ENCODE data around the gene C12orf56. TPM values are rescaled to one million over a fixed set of nuclear protein-coding genes. Genes with fewer than 3 reads are reported as not detected.
"Not testable (repeated sequence)": the region's sequence is repeated elsewhere in the genome, so short reads cannot be mapped to it uniquely, and the experiment has no call there.

The C12orf56 gene
- total RNA-seq, 1 experiment from 2014 or later: not detected

DNA sequence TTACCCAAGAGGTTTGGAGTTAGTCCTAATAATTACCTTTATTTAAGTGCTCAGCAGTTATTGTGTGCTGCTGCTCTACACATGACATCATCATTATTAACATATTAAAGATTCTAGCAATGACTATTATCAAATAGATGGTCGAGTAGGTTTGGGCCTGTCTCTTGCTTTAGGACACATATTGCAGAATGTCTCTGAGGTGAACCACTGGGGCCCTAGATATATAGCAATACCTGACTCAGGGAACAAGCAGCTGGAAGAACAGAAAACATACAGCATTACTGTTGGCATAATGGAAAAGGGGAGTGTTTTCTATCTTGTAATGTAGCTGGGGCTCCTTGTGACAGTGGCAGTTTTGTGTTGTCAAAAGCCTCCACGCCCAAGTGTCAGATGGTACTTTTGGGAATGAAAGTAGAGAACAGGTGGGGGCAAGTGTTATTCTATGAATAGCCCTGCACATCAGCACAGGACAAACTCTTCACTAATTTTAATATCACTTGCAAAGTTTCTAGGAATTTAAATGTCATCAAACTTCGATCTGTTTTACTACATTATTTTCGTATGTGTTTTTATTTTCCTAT lies 54.6 kb downstream of the C12orf56 start:
- Histone ChIP-seq H3K36me3 (ENCODE audit: insufficient read depth, low read length) (no peaks in the 10 kb centered on the region), H3K4me2 (ENCODE audit: low read depth, low read length, poor library complexity, severe bottlenecking) (no peak overlapping the region), H3K4me3 (ENCODE audit: low read length) (no peak overlapping the region), H3K9ac (ENCODE audit: low read length) (no peak overlapping the region), H3K27ac (ENCODE audit: low read length) (no peak overlapping the region), H4K20me1 (ENCODE audit: insufficient read depth, low read depth, low read length) (no peaks in the 10 kb centered on the region), H3K9me3 (ENCODE audit: low read length) (no peaks in the 10 kb centered on the region), H3K27me3 (ENCODE audit: low read length) (no peaks in the 10 kb centered on the region), H2AFZ (ENCODE audit: low read length) (no peak overlapping the region), H3K4me1 (ENCODE audit: low read length) (no peaks in the 10 kb centered on the region), H3K79me2 (ENCODE audit: low read length) (no peaks in the 10 kb centered on the region), H3K9me2 (replicated peaks; ENCODE audit: insufficient read depth, low read length) (no peaks in the 10 kb centered on the region)
- no peak for DNase-seq

DNA sequence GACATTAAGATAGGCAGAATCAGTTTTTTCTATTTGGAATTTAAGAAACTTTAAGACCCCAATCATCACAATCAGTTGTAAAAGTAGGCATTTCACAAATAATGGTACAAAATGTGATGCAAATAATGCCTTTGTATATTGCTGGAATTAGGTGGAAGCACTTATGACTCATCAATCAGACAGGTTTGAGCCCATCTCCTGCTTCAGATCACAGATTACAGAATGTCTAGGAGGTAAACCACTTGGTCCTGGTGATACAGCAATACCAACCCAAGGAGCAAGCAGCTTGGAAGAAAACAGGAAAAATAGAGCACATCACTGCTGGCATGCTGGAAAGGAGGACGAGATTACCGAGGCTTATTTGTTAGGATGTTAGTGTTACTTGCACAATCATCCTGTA lies 57.6 kb downstream of the C12orf56 start:
- Histone ChIP-seq H3K9me2 (replicated peaks; ENCODE audit: insufficient read depth, low read length) (no peaks in the 10 kb centered on the region), H3K27me3 (ENCODE audit: low read length) (no peaks in the 10 kb centered on the region), H3K9me3 (ENCODE audit: low read length) (no peaks in the 10 kb centered on the region), H2AFZ (ENCODE audit: low read length) (no peak overlapping the region), H4K20me1 (ENCODE audit: insufficient read depth, low read depth, low read length) (no peaks in the 10 kb centered on the region), H3K4me1 (ENCODE audit: low read length) (no peaks in the 10 kb centered on the region), H3K27ac (ENCODE audit: low read length) (no peak overlapping the region), H3K4me3 (ENCODE audit: low read length) (no peak overlapping the region), H3K9ac (ENCODE audit: low read length) (no peak overlapping the region), H3K79me2 (ENCODE audit: low read length) (no peaks in the 10 kb centered on the region), H3K36me3 (ENCODE audit: insufficient read depth, low read length) (no peaks in the 10 kb centered on the region), H3K4me2 (ENCODE audit: low read depth, low read length, poor library complexity, severe bottlenecking) (no peak overlapping the region)
- DNase-seq: no peak

DNA sequence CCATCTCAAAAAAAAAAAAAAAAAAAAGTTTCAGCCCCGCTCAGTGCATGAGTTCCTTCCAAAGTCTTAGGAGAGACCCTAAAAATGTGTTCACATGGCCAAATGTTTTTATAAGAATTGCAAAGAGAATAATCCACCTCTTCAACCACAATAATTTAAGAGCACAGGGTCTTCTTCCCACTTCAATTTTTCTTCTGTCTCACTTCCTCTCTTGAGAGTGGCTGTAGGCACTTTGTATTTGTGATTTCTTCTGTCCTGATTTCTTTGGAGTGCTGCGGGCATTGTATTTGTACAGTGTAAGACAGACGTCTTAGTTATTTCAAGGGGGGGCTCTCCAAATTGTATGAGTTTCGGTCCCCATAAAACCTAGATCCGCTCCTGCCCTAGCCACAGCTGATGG lies 58.3 kb downstream of the C12orf56 start:
- Histone ChIP-seq H3K27me3 (ENCODE audit: low read length) (no peaks in the 10 kb centered on the region), H3K9me3 (ENCODE audit: low read length) (no peaks in the 10 kb centered on the region), H3K9me2 (replicated peaks; ENCODE audit: insufficient read depth, low read length) (no peaks in the 10 kb centered on the region), H2AFZ (ENCODE audit: low read length) (no peak overlapping the region), H3K4me3 (ENCODE audit: low read length) (no peak overlapping the region), H3K27ac (ENCODE audit: low read length) (no peak overlapping the region), H3K79me2 (ENCODE audit: low read length) (no peaks in the 10 kb centered on the region), H4K20me1 (ENCODE audit: insufficient read depth, low read depth, low read length) (no peaks in the 10 kb centered on the region), H3K4me2 (ENCODE audit: low read depth, low read length, poor library complexity, severe bottlenecking) (no peak overlapping the region), H3K36me3 (ENCODE audit: insufficient read depth, low read length) (no peaks in the 10 kb centered on the region), H3K9ac (ENCODE audit: low read length) (no peak overlapping the region), H3K4me1 (ENCODE audit: low read length) (no peaks in the 10 kb centered on the region)
- no peak for DNase-seq

DNA sequence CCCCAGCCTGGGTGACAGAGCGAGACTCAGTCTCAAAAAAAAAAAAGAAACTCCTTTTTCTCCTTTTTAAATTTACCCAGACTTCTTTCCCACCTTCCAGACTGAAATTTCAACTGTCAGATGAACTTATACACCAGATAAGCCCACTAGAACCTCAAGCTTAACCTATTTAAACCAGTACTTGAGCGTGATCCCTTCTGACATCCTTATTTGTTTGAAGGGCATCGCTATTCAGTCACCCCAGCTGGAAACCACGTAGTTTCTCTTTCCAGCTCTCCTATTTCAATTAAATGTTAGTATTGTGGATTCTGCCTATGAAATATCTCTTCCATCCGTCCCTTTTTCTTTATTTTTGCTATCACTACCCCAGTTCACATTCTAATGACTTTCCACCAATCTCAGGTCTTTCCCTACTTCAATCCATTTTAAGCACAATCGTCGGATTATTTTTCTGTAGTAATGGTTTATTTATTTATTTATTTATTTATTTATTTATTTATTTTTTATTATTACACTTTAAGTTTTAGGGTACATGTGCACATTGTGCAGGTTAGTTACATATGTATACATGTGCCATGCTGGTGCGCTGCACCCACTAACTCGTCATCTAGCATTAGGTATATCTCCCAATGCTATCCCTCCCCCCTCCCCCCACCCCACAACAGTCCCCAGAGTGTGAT lies 61.4 kb downstream of the C12orf56 start:
- not testable (repeated sequence) for H2AFZ ChIP-seq (ENCODE audit: low read length); H3K9me2 ChIP-seq (replicated peaks; ENCODE audit: insufficient read depth, low read length); H3K79me2 ChIP-seq (ENCODE audit: low read length); H3K4me1 ChIP-seq (ENCODE audit: low read length); H3K36me3 ChIP-seq (ENCODE audit: insufficient read depth, low read length); H3K9me3 ChIP-seq (ENCODE audit: low read length); DNase-seq; H3K4me3 ChIP-seq (ENCODE audit: low read length); H3K9ac ChIP-seq (ENCODE audit: low read length); H4K20me1 ChIP-seq (ENCODE audit: insufficient read depth, low read depth, low read length); H3K27ac ChIP-seq (ENCODE audit: low read length); H3K27me3 ChIP-seq (ENCODE audit: low read length); H3K4me2 ChIP-seq (ENCODE audit: low read depth, low read length, poor library complexity, severe bottlenecking)

DNA sequence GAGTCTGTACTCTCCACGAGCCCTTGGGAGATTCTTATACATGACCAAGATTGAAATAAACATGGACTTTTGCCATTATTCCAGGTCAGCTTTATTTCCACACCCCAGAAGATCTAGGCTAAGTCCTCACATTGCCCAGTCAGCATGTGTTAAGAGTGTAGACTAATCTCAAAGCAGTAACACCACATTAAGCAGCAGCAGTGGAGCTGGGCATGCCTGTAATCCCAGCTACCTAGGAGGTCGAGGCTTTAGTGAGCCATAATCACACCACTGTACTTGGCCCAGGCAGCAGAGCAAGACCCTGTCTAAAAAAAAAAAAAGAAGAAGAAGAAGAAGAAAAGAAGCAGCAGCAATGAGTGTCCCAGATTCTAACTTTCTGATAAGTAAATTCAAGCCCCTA lies 65.5 kb downstream of the C12orf56 start:
- H3K36me3 ChIP-seq (ENCODE audit: insufficient read depth, low read length): no peaks in the 10 kb centered on the region
- H3K4me1 ChIP-seq (ENCODE audit: low read length): no peaks in the 10 kb centered on the region

DNA sequence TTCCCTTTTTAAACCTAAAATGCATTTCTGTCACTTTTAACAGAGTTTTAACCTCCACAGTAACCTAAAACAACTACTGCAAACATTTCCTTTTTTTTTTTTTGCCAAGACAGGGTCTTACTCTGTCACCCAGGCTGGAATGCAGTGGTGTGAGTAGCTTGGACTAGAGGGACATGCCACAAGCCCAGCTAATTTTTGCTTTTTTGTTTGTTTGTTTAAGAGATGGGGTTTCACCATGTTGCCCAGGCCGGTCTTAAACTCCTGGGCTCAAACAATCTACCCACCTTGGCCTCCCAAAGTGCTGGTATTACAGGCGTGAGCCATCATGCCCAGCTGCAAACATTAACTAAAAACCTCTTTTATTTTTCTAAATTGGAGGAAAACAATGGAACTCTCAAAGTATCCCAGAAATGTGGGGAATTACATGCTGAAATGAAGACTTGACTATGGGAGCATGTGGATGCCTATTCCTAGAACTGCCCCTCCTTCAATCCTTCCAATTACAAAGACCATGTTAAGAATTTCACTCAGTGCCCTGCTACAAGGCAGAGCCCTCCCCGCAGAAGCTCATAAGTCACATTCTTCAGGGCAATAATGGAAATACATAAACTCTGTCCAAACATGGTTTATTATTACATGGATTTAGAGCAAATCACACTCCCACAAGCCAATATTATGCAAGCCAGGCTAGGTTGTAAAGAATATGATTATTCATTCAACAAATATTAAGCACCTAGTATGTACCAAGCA lies 66.9 kb downstream of the C12orf56 start:
- no peak for DNase-seq
- Histone ChIP-seq H4K20me1 (ENCODE audit: insufficient read depth, low read depth, low read length) (no peaks in the 10 kb centered on the region), H3K4me3 (ENCODE audit: low read length) (no peak overlapping the region), H3K4me2 (ENCODE audit: low read depth, low read length, poor library complexity, severe bottlenecking) (no peak overlapping the region), H2AFZ (ENCODE audit: low read length) (no peak overlapping the region), H3K4me1 (ENCODE audit: low read length) (no peaks in the 10 kb centered on the region), H3K36me3 (ENCODE audit: insufficient read depth, low read length) (no peaks in the 10 kb centered on the region), H3K9me3 (ENCODE audit: low read length) (no peaks in the 10 kb centered on the region), H3K27ac (ENCODE audit: low read length) (no peak overlapping the region), H3K9me2 (replicated peaks; ENCODE audit: insufficient read depth, low read length) (no peaks in the 10 kb centered on the region), H3K79me2 (ENCODE audit: low read length) (no peaks in the 10 kb centered on the region), H3K9ac (ENCODE audit: low read length) (no peak overlapping the region), H3K27me3 (ENCODE audit: low read length) (no peaks in the 10 kb centered on the region)

More for the DNA sequence above, 65.5 kb downstream of the C12orf56 start:
- DNase-seq: no peak
- Histone ChIP-seq H3K4me2 (ENCODE audit: low read depth, low read length, poor library complexity, severe bottlenecking) (no peak overlapping the region), H3K9me3 (ENCODE audit: low read length) (no peaks in the 10 kb centered on the region), H3K27ac (ENCODE audit: low read length) (no peak overlapping the region), H2AFZ (ENCODE audit: low read length) (no peak overlapping the region), H3K9ac (ENCODE audit: low read length) (no peak overlapping the region), H3K27me3 (ENCODE audit: low read length) (no peaks in the 10 kb centered on the region), H4K20me1 (ENCODE audit: insufficient read depth, low read depth, low read length) (no peaks in the 10 kb centered on the region), H3K4me3 (ENCODE audit: low read length) (no peak overlapping the region), H3K79me2 (ENCODE audit: low read length) (no peaks in the 10 kb centered on the region), H3K9me2 (replicated peaks; ENCODE audit: insufficient read depth, low read length) (no peaks in the 10 kb centered on the region)

DNA sequence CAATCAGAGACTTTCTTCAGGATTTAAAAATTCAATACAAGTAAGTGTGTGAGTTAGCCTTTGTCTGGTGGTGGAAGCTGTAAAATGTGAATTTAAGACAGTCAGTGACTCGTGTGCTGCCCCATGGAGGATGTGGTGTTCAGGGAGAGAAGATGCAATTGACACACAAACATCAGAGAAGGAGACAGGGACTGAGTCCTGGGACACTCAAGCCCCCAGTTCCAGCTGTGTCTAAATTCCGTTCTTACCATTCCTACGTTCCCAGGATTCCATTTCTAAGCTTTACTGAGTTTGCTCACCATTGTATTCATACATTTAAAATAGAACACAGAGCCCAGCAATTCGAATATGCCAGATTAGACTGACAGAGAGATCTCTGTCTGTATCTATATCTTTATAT lies 67.6 kb downstream of the C12orf56 start:
- Histone ChIP-seq H4K20me1 (ENCODE audit: insufficient read depth, low read depth, low read length) (no peaks in the 10 kb centered on the region), H3K27ac (ENCODE audit: low read length) (no peak overlapping the region), H3K27me3 (ENCODE audit: low read length) (no peaks in the 10 kb centered on the region), H3K36me3 (ENCODE audit: insufficient read depth, low read length) (no peaks in the 10 kb centered on the region), H3K9me2 (replicated peaks; ENCODE audit: insufficient read depth, low read length) (no peaks in the 10 kb centered on the region), H3K4me2 (ENCODE audit: low read depth, low read length, poor library complexity, severe bottlenecking) (no peak overlapping the region), H3K79me2 (ENCODE audit: low read length) (no peaks in the 10 kb centered on the region), H3K4me1 (ENCODE audit: low read length) (no peaks in the 10 kb centered on the region), H3K9ac (ENCODE audit: low read length) (no peak overlapping the region), H2AFZ (ENCODE audit: low read length) (no peak overlapping the region), H3K9me3 (ENCODE audit: low read length) (no peaks in the 10 kb centered on the region), H3K4me3 (ENCODE audit: low read length) (no peak overlapping the region)
- no peak for DNase-seq

DNA sequence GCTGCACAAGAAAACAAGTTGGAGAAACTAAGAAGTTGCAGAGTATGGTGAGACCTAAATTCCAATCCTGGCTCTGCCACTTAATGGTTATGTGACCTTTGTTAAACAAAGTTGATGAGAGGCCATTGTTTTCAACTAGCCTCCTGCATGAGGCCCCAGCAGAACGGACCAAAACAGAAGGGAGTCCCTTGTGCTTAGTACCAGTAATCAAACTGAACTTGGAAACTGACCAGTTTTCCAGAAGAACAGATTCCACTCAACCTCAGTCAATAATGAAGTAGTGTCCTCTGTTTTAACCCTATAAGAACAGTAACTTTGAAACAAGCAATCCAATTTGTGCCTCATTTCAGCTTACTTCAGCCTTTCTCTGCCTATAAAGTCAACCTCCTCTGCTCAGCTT lies 69.9 kb downstream of the C12orf56 start:
- Histone ChIP-seq H3K27ac (ENCODE audit: low read length) (no peak overlapping the region), H3K9me2 (replicated peaks; ENCODE audit: insufficient read depth, low read length) (no peaks in the 10 kb centered on the region), H3K9ac (ENCODE audit: low read length) (no peak overlapping the region)

More for the DNA sequence above, 69.9 kb downstream of the C12orf56 start:
- no peak overlapping the region for H3K4me2 ChIP-seq (ENCODE audit: low read depth, low read length, poor library complexity, severe bottlenecking)
- no peak for DNase-seq
- H3K9me3 ChIP-seq (ENCODE audit: low read length): no peaks in the 10 kb centered on the region
- H4K20me1 ChIP-seq (ENCODE audit: insufficient read depth, low read depth, low read length): no peaks in the 10 kb centered on the region
- no peaks in the 10 kb centered on the region for H3K4me1 ChIP-seq (ENCODE audit: low read length)
- no peaks in the 10 kb centered on the region for H3K79me2 ChIP-seq (ENCODE audit: low read length)
- H3K36me3 ChIP-seq (ENCODE audit: insufficient read depth, low read length): no peaks in the 10 kb centered on the region
- no peak overlapping the region for H2AFZ ChIP-seq (ENCODE audit: low read length)
- no peaks in the 10 kb centered on the region for H3K27me3 ChIP-seq (ENCODE audit: low read length)
- H3K4me3 ChIP-seq (ENCODE audit: low read length): no peak overlapping the region
